ENCODE measurements around the gene SNAP47. TPM values are rescaled to one million over a fixed set of nuclear protein-coding genes. Genes with fewer than 3 reads are reported as not detected.
"Not testable (repeated sequence)": the region's sequence is repeated elsewhere in the genome, so short reads cannot be mapped to it uniquely, and the experiment has no call there.

Gene SNAP47
- total RNA-seq, 1 donor from 2014 or later, result 52.8 TPM

GRCh38 chr1:227707846-227708245, 27.4 kb upstream of the SNAP47 start:
- no peaks in the 10 kb centered on the region for H4K20me1 ChIP-seq (ENCODE audit: low read depth)
- H3K9me3 ChIP-seq (ENCODE audit: low read depth), result peaks cover 11% of the 10 kb centered on the region
- H3K9me3 Mint-ChIP-seq, result peaks cover 38% of the 10 kb centered on the region
- H3K4me1 Mint-ChIP-seq, result no peaks in the 10 kb centered on the region
- no peaks in the 10 kb centered on the region for H3K4me1 ChIP-seq
- H3K27me3 Mint-ChIP-seq (ENCODE audit: insufficient read depth, low read depth), result peaks cover 3% of the 10 kb centered on the region
- H3K27ac ChIP-seq, result no peak overlapping the region
- H3K36me3 ChIP-seq, result no peaks in the 10 kb centered on the region
- no peak overlapping the region for H3K27ac Mint-ChIP-seq
- no peak overlapping the region for H3K4me2 ChIP-seq
- H2AFZ ChIP-seq (replicated peaks), result no peak overlapping the region
- H3K27me3 ChIP-seq, result no peaks in the 10 kb centered on the region
- H3F3A ChIP-seq (ENCODE audit: low read depth), result no peaks in the 10 kb centered on the region
- H3K79me2 ChIP-seq (ENCODE audit: low read depth), result no peaks in the 10 kb centered on the region
- H3K4me3 Mint-ChIP-seq, result no peak overlapping the region
- H3K36me3 Mint-ChIP-seq, result no peaks in the 10 kb centered on the region
- TF ChIP-seq CTCF (IDR thresholded peaks at IDR 0.05) (no peak), EZH2phosphoT487 (IDR thresholded peaks at IDR 0.05) (no peak), EZH2 (IDR thresholded peaks at IDR 0.05) (no peak)
- H3K9ac ChIP-seq, result no peak overlapping the region
- no peak for DNase-seq (ENCODE audit: low spot score)
- H3K4me3 ChIP-seq, result no peak overlapping the region

DNA sequence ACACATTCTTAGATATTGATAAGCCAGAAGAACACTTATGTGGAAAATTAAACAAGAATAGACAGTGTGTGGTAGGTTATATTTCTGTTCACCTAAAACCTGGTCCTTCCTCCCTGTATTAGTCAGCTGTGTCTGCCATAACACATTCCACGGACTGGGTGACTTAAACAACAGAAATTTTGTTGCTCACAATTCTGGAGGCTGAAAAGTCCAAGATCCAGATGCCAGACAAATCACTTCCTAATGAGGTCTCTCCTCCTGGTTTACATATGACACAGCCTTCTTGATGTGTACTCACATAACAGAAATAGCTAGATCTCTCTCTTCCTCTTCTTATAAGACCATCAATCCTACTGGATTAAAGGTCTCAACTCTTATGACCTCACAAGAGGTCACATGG, 25.8 kb upstream of the SNAP47 start:
- H3K36me3 Mint-ChIP-seq, result no peaks in the 10 kb centered on the region
- TF ChIP-seq EZH2phosphoT487 (IDR thresholded peaks at IDR 0.05) (no peak), EZH2 (IDR thresholded peaks at IDR 0.05) (no peak), CTCF (IDR thresholded peaks at IDR 0.05) (no peak)
- no peaks in the 10 kb centered on the region for H3F3A ChIP-seq (ENCODE audit: low read depth)
- H2AFZ ChIP-seq (replicated peaks), result no peak overlapping the region
- no peaks in the 10 kb centered on the region for H3K79me2 ChIP-seq (ENCODE audit: low read depth)
- no peaks in the 10 kb centered on the region for H4K20me1 ChIP-seq (ENCODE audit: low read depth)
- no peaks in the 10 kb centered on the region for H3K4me1 Mint-ChIP-seq
- peaks cover 32% of the 10 kb centered on the region for H3K9me3 Mint-ChIP-seq
- H3K27me3 Mint-ChIP-seq (ENCODE audit: insufficient read depth, low read depth), result peaks cover 8% of the 10 kb centered on the region
- H3K27me3 ChIP-seq, result no peaks in the 10 kb centered on the region
- no peak overlapping the region for H3K4me3 ChIP-seq
- DNase-seq (ENCODE audit: low spot score), result no peak
- no peak overlapping the region for H3K27ac Mint-ChIP-seq
- no peak overlapping the region for H3K4me3 Mint-ChIP-seq
- H3K9me3 ChIP-seq (ENCODE audit: low read depth), result peaks cover 11% of the 10 kb centered on the region
- H3K9ac ChIP-seq, result no peak overlapping the region
- no peaks in the 10 kb centered on the region for H3K4me1 ChIP-seq
- no peak overlapping the region for H3K27ac ChIP-seq
- no peak overlapping the region for H3K4me2 ChIP-seq
- H3K36me3 ChIP-seq, result no peaks in the 10 kb centered on the region

- not testable (repeated sequence) for H3K27ac Mint-ChIP-seq; H3K9ac ChIP-seq; H3K4me2 ChIP-seq; H2AFZ ChIP-seq (replicated peaks); H3K4me1 ChIP-seq; H3K4me1 Mint-ChIP-seq; H3F3A ChIP-seq (ENCODE audit: low read depth); H3K4me3 Mint-ChIP-seq; DNase-seq (ENCODE audit: low spot score); H3K36me3 ChIP-seq; H3K36me3 Mint-ChIP-seq; H4K20me1 ChIP-seq (ENCODE audit: low read depth); H3K79me2 ChIP-seq (ENCODE audit: low read depth); H3K27ac ChIP-seq; H3K27me3 Mint-ChIP-seq (ENCODE audit: insufficient read depth, low read depth); H3K4me3 ChIP-seq; H3K27me3 ChIP-seq
- peaks cover 35% of the 10 kb centered on the region for H3K9me3 Mint-ChIP-seq
- peaks cover 11% of the 10 kb centered on the region for H3K9me3 ChIP-seq (ENCODE audit: low read depth)
Observed at GRCh38 chr1:227710474-227710873, 24.8 kb upstream of the SNAP47 start.

GRCh38 chr1:227712648-227713047, 22.6 kb upstream of the SNAP47 start:
- H3K9ac ChIP-seq, result no peak overlapping the region
- H3K9me3 Mint-ChIP-seq, result peaks cover 43% of the 10 kb centered on the region
- no peaks in the 10 kb centered on the region for H3K36me3 ChIP-seq
- H3K79me2 ChIP-seq (ENCODE audit: low read depth), result no peaks in the 10 kb centered on the region
- H3K27ac Mint-ChIP-seq, result no peak overlapping the region
- no peaks in the 10 kb centered on the region for H3K27me3 ChIP-seq
- no peak overlapping the region for H3K27ac ChIP-seq
- no peaks in the 10 kb centered on the region for H3F3A ChIP-seq (ENCODE audit: low read depth)
- no peaks in the 10 kb centered on the region for H3K36me3 Mint-ChIP-seq
- no peaks in the 10 kb centered on the region for H4K20me1 ChIP-seq (ENCODE audit: low read depth)
- no peaks in the 10 kb centered on the region for H3K4me1 Mint-ChIP-seq
- no peak overlapping the region for H3K4me2 ChIP-seq
- DNase-seq (ENCODE audit: low spot score), result no peak
- H2AFZ ChIP-seq (replicated peaks), result no peak overlapping the region
- H3K4me1 ChIP-seq, result no peaks in the 10 kb centered on the region
- H3K4me3 ChIP-seq, result no peak overlapping the region
- TF ChIP-seq CTCF (IDR thresholded peaks at IDR 0.05) (no peak), EZH2 (IDR thresholded peaks at IDR 0.05) (no peak), EZH2phosphoT487 (IDR thresholded peaks at IDR 0.05) (no peak)
- H3K9me3 ChIP-seq (ENCODE audit: low read depth), result peaks cover 11% of the 10 kb centered on the region
- H3K27me3 Mint-ChIP-seq (ENCODE audit: insufficient read depth, low read depth), result peaks cover 8% of the 10 kb centered on the region
- no peak overlapping the region for H3K4me3 Mint-ChIP-seq
